Epithelial cell of esophagus (primary cell): ENCODE data around the gene ACSM6.
A peak's percentile ranks its signal among the peaks of the same experiment; 100 is the strongest.

Source experiments
- DNase-seq: peaks from one replicate; pipeline ENCODE4 v3.0.0; 2010; ENCODE audit warnings: low read depth
- H3K4me3 ChIP-seq: 2 replicates; pipeline ENCODE4 v1.5.1; 2011; ENCODE audit warnings: mild to moderate bottlenecking, low read length, control low read depth
- CTCF ChIP-seq: IDR thresholded peaks from 2 replicates; pipeline ENCODE4 v1.5.1; 2011; ENCODE audit warnings: low read depth, mild to moderate bottlenecking, low read length, control low read depth, inconsistent platforms; ENCODE audit not compliant: insufficient read depth; ENCODE audit errors: missing control alignments

The ACSM6 gene

GRCh38 chr10:95266674-95267095, 72.6 kb downstream of the ACSM6 start:
- peak; percentile 97 for DNase-seq
- no peak for TF ChIP-seq CTCF
- H3K4me3 ChIP-seq: no peak overlapping the region

GRCh38 chr10:95267251-95267650, 73.2 kb downstream of the ACSM6 start:
- no peak overlapping the region for H3K4me3 ChIP-seq
- TF ChIP-seq CTCF: no peak
- DNase-seq: no peak

- no peak for TF ChIP-seq CTCF
- DNase-seq: peak; percentile 80
- no peak overlapping the region for H3K4me3 ChIP-seq
Measured at GRCh38 chr10:95268438-95268837, 74.4 kb downstream of the ACSM6 start.

- peak overlapping the region; percentile 9 for H3K4me3 ChIP-seq
- DNase-seq: peak; percentile 87
- TF ChIP-seq CTCF: no peak
Measured at GRCh38 chr10:95273393-95274312, 79.6 kb downstream of the ACSM6 start.

GRCh38 chr10:95275726-95276366, 81.8 kb downstream of the ACSM6 start:
- no peak for TF ChIP-seq CTCF
- H3K4me3 ChIP-seq: no peak overlapping the region
- DNase-seq: peak; percentile 92

GRCh38 chr10:95276367-95277200, 82.5 kb downstream of the ACSM6 start:
- DNase-seq: peak; percentile 90
- TF ChIP-seq CTCF: no peak
- no peak overlapping the region for H3K4me3 ChIP-seq
